ENCODE measurements around the gene HOATZ.

The HOATZ gene

GRCh38 chr11:111520560-111520959 lies 6.0 kb downstream of the HOATZ start:
- TF ChIP-seq CTCF (IDR thresholded peaks at IDR 0.05; ENCODE audit: low read depth, low read length), result no peak
- DNase-seq (ENCODE audit: extremely low read depth, low read depth), result no peak

- no peak for TF ChIP-seq CTCF (IDR thresholded peaks at IDR 0.05; ENCODE audit: low read depth, low read length)
- DNase-seq (ENCODE audit: extremely low read depth, low read depth), result no peak
Observed at GRCh38 chr11:111521135-111521534, 6.6 kb downstream of the HOATZ start.

GRCh38 chr11:111522426-111522825 lies 7.8 kb downstream of the HOATZ start:
- TF ChIP-seq CTCF (IDR thresholded peaks at IDR 0.05; ENCODE audit: low read depth, low read length), result no peak
- DNase-seq (ENCODE audit: extremely low read depth, low read depth), result no peak

GRCh38 chr11:111523343-111523742 lies 8.8 kb downstream of the HOATZ start:
- no peak for DNase-seq (ENCODE audit: extremely low read depth, low read depth)
- no peak for TF ChIP-seq CTCF (IDR thresholded peaks at IDR 0.05; ENCODE audit: low read depth, low read length)

GRCh38 chr11:111524056-111524455 lies 9.5 kb downstream of the HOATZ start:
- no peak for DNase-seq (ENCODE audit: extremely low read depth, low read depth)
- no peak for TF ChIP-seq CTCF (IDR thresholded peaks at IDR 0.05; ENCODE audit: low read depth, low read length)

GRCh38 chr11:111525456-111525855 lies 10.9 kb downstream of the HOATZ start:
- DNase-seq (ENCODE audit: extremely low read depth, low read depth), result no peak
- no peak for TF ChIP-seq CTCF (IDR thresholded peaks at IDR 0.05; ENCODE audit: low read depth, low read length)

- DNase-seq (ENCODE audit: extremely low read depth, low read depth), result no peak
- TF ChIP-seq CTCF (IDR thresholded peaks at IDR 0.05; ENCODE audit: low read depth, low read length), result no peak
Observed at GRCh38 chr11:111526501-111526900, 11.9 kb downstream of the HOATZ start.

Measured in AG09319 (cell line).